ENCODE measurements around the gene PGM3. TPM values are rescaled to one million over a fixed set of nuclear protein-coding genes. Genes with fewer than 3 reads are reported as not detected.

Gene PGM3, protein sequence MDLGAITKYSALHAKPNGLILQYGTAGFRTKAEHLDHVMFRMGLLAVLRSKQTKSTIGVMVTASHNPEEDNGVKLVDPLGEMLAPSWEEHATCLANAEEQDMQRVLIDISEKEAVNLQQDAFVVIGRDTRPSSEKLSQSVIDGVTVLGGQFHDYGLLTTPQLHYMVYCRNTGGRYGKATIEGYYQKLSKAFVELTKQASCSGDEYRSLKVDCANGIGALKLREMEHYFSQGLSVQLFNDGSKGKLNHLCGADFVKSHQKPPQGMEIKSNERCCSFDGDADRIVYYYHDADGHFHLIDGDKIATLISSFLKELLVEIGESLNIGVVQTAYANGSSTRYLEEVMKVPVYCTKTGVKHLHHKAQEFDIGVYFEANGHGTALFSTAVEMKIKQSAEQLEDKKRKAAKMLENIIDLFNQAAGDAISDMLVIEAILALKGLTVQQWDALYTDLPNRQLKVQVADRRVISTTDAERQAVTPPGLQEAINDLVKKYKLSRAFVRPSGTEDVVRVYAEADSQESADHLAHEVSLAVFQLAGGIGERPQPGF
- 9.3 TPM for total RNA-seq (2013)
- polyA plus RNA-seq: 1 to 10 TPM; 4.0 to 4.8 (median 4.6) TPM
- polyA minus RNA-seq: 4.4 and 7.3 TPM in 2 replicates
- total RNA-seq: 18.3 to 45.6 (median 29.9) reads per million in 11 experiments

DNA sequence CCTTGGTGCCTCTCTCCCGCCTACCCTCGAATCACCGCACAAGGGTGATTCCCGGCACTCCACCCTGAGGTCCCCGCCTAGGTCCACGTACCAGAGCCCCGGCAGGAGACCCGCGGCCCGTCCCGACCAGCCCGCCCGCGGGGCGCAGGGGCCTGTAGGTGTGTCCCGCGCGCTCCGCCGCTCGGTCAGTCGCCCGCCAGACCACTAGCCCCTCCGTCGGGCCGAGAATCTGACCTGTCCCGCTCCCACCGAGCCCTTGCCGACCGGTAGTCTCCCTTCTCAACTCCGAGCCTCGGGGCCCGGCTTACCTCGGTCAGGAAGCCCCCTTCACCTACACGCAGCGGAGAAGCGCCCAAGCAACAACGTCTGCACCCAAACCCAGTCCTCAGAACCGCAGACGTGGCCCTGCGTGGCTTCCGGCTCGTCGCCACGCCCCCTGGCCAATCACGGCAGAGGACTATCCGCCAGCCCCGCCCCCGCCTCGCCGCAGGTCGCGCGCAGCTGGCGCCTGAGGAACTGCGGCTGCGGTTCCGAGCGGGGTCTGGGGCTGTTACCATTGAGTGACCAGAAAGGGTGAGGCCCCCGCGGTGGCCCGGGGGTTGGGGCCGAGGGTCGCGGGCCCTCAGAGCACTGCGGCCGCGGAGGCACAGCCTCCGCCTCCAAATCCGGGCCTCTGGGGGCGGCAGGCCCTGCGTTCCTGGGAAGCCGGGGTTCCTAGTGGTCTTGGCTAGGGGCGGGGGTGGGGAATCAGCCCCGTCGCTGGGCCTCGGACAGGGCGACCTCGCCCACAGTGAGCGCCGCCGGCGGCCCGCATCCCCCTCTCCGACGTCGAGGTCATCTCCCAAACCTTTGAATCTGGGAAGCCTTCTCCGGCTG, at the start of gene PGM3, which contains the start of gene RWDD2A:
PGM3 (minus strand) TSS at position 395 of the 876 bp plus-strand sequence. CDS start 2,253 bp downstream, outside the sequence.
RWDD2A (plus strand) TSS at position 487 of the 876 bp plus-strand sequence. CDS start 1,095 bp downstream, outside the sequence.
- TF ChIP-seq, protein P1, sequence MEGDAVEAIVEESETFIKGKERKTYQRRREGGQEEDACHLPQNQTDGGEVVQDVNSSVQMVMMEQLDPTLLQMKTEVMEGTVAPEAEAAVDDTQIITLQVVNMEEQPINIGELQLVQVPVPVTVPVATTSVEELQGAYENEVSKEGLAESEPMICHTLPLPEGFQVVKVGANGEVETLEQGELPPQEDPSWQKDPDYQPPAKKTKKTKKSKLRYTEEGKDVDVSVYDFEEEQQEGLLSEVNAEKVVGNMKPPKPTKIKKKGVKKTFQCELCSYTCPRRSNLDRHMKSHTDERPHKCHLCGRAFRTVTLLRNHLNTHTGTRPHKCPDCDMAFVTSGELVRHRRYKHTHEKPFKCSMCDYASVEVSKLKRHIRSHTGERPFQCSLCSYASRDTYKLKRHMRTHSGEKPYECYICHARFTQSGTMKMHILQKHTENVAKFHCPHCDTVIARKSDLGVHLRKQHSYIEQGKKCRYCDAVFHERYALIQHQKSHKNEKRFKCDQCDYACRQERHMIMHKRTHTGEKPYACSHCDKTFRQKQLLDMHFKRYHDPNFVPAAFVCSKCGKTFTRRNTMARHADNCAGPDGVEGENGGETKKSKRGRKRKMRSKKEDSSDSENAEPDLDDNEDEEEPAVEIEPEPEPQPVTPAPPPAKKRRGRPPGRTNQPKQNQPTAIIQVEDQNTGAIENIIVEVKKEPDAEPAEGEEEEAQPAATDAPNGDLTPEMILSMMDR (IDR thresholded peaks at IDR 0.05): no peak
- peaks cover 0 to 8% (median 7%) of the 10 kb centered on the region in 3 donors for H3K27me3 Mint-ChIP-seq (ENCODE audit: low read depth in 3 of 3)
- Histone ChIP-seq H2AFZ (ENCODE audit: insufficient read depth, low read depth, low read length, poor library complexity, severe bottlenecking) (peak within 1 kb of the TSS; percentile 99), H3K9me3 (replicated peaks in 1 of 2; ENCODE audit: control insufficient read depth in 1 of 2, insufficient read depth in 1 of 2, low read length in 2 of 2) (no peaks in the 10 kb centered on the region), H3K4me1 (ENCODE audit: control insufficient read depth in 1 of 2, insufficient read depth in 2 of 2, low read length in 2 of 2) (peaks cover 14 to 21% of the 10 kb centered on the region in 2 donors), H3K4me2 (replicated peaks; ENCODE audit: extremely low read depth, low read length, poor library complexity, severe bottlenecking) (peak within 1 kb of the TSS; percentile 87), H3K9ac (ENCODE audit: insufficient read depth, low read length, poor library complexity, severe bottlenecking) (peak within 1 kb of the TSS; percentile 80), H3K27ac (ENCODE audit: low read depth in 1 of 2, low read length in 2 of 2) (peak within 1 kb of the TSS in 1 of 2 donors; percentile 75), H3K27me3 (ENCODE audit: control insufficient read depth in 2 of 2, insufficient read depth in 2 of 2, low read length in 2 of 2) (peaks cover 0 to 7% of the 10 kb centered on the region in 2 donors), H3K4me3 (replicated peaks in 1 of 3; ENCODE audit: low read depth in 2 of 3, low read length in 3 of 3) (peak within 1 kb of the TSS; percentile 70 to 90 (median 70)), H3K79me2 (ENCODE audit: insufficient read depth, low read length) (peaks cover 19% of the 10 kb centered on the region), H4K20me1 (ENCODE audit: insufficient read depth, low read length) (no peaks in the 10 kb centered on the region), H3K36me3 (replicated peaks in 1 of 2; ENCODE audit: control insufficient read depth in 1 of 2, insufficient read depth in 2 of 2, low read length in 2 of 2) (peaks cover 2 to 18% of the 10 kb centered on the region in 2 donors)
- DNase-seq: peak; percentile 77 to 88 (median 85)
- under 1% methylated on average over 80 of the region's 88 CpGs for WGBS (ENCODE audit: insufficient coverage)
- peaks cover 19% of the 10 kb centered on the region for H3K4me1 Mint-ChIP-seq
- intact Hi-C loops (cut with micrococcal nuclease): loop anchor here (5.0 to 10.0 kb wide), 2 partner anchors 126 to 948 kb away; partner anchors contain the start of genes DOP1A (in 2 of the 2), UBE3D (in 2 of the 2) and IBTK (in 1 of the 2)
- peaks cover 14 to 22% of the 10 kb centered on the region in 2 donors for H3K36me3 Mint-ChIP-seq
- no peaks in the 10 kb centered on the region for H3K9me3 Mint-ChIP-seq
- H3K4me3 Mint-ChIP-seq: peak within 1 kb of the TSS; percentile 97 to 100
- H3K27ac Mint-ChIP-seq: peak within 1 kb of the TSS; percentile 83 to 97 (median 91)

All from CD14-positive monocyte (primary cell).